ENCODE results near the gene VTI1A. TPM values are rescaled to one million over a fixed set of nuclear protein-coding genes. Genes with fewer than 3 reads are reported as not detected.

The VTI1A gene
- total RNA-seq, 1 donor from 2014 or later = 22.7 TPM

- no peak for DNase-seq (ENCODE audit: low spot score)
- Mint-ChIP-seq H3K36me3 (ENCODE audit: low read depth) (no peaks in the 10 kb centered on the region), H3K4me1 (ENCODE audit: low read depth) (peaks cover 16% of the 10 kb centered on the region), H3K27me3 (ENCODE audit: low read depth) (no peaks in the 10 kb centered on the region), H3K9me3 (ENCODE audit: low read depth) (no peaks in the 10 kb centered on the region), H3K4me3 (ENCODE audit: unreplicated experiment) (no peak overlapping the region), H3K27ac (ENCODE audit: unreplicated experiment) (no peak overlapping the region)
- no peak for TF ChIP-seq CTCF (IDR thresholded peaks at IDR 0.05)
Observed at GRCh38 chr10:112795067-112795466, 348.1 kb downstream of the VTI1A start.

- Mint-ChIP-seq H3K36me3 (ENCODE audit: low read depth) (no peaks in the 10 kb centered on the region), H3K27me3 (ENCODE audit: low read depth) (no peaks in the 10 kb centered on the region), H3K27ac (ENCODE audit: unreplicated experiment) (no peak overlapping the region), H3K4me1 (ENCODE audit: low read depth) (peaks cover 16% of the 10 kb centered on the region), H3K9me3 (ENCODE audit: low read depth) (no peaks in the 10 kb centered on the region), H3K4me3 (ENCODE audit: unreplicated experiment) (no peak overlapping the region)
- TF ChIP-seq CTCF (IDR thresholded peaks at IDR 0.05) = no peak
- no peak for DNase-seq (ENCODE audit: low spot score)
Observed at GRCh38 chr10:112797197-112797596, 350.2 kb downstream of the VTI1A start.

GRCh38 chr10:112797855-112798254 lies 350.8 kb downstream of the VTI1A start:
- Mint-ChIP-seq H3K4me3 (ENCODE audit: unreplicated experiment) (no peak overlapping the region), H3K4me1 (ENCODE audit: low read depth) (peaks cover 11% of the 10 kb centered on the region), H3K27me3 (ENCODE audit: low read depth) (no peaks in the 10 kb centered on the region), H3K36me3 (ENCODE audit: low read depth) (no peaks in the 10 kb centered on the region), H3K27ac (ENCODE audit: unreplicated experiment) (no peak overlapping the region), H3K9me3 (ENCODE audit: low read depth) (no peaks in the 10 kb centered on the region)
- no peak for TF ChIP-seq CTCF (IDR thresholded peaks at IDR 0.05)
- DNase-seq (ENCODE audit: low spot score) = no peak

GRCh38 chr10:112799038-112799437 lies 352.0 kb downstream of the VTI1A start:
- no peak for TF ChIP-seq CTCF (IDR thresholded peaks at IDR 0.05)
- Mint-ChIP-seq H3K4me3 (ENCODE audit: unreplicated experiment) (no peak overlapping the region), H3K27me3 (ENCODE audit: low read depth) (no peaks in the 10 kb centered on the region), H3K9me3 (ENCODE audit: low read depth) (no peaks in the 10 kb centered on the region), H3K27ac (ENCODE audit: unreplicated experiment) (no peak overlapping the region), H3K4me1 (ENCODE audit: low read depth) (no peaks in the 10 kb centered on the region), H3K36me3 (ENCODE audit: low read depth) (no peaks in the 10 kb centered on the region)
- DNase-seq (ENCODE audit: low spot score) = no peak

GRCh38 chr10:112799726-112800510 lies 352.9 kb downstream of the VTI1A start:
- H3K27ac Mint-ChIP-seq (ENCODE audit: unreplicated experiment) = peak overlapping the region; percentile 78
- no peak overlapping the region for H3K4me3 Mint-ChIP-seq (ENCODE audit: unreplicated experiment)
- no peaks in the 10 kb centered on the region for H3K27me3 Mint-ChIP-seq (ENCODE audit: low read depth)
- H3K36me3 Mint-ChIP-seq (ENCODE audit: low read depth) = no peaks in the 10 kb centered on the region
- H3K9me3 Mint-ChIP-seq (ENCODE audit: low read depth) = no peaks in the 10 kb centered on the region
- no peak for DNase-seq (ENCODE audit: low spot score)
- TF ChIP-seq CTCF (IDR thresholded peaks at IDR 0.05) = no peak
- peaks cover 2% of the 10 kb centered on the region for H3K4me1 Mint-ChIP-seq (ENCODE audit: low read depth)
